ENCODE results near the gene ACADS. TPM values are rescaled to one million over a fixed set of nuclear protein-coding genes. Genes with fewer than 3 reads are reported as not detected.

Gene ACADS
- total and polyA plus RNA-seq, 2 of the 8 experiments (the other 6 are each of a cell fraction or from before 2014, with no cell fraction given), result 4.9 to 7.5 TPM

- H4K91ac ChIP-seq (replicated peaks; ENCODE audit: insufficient read length, low read length), result no peak overlapping the region
- H3K36me3 ChIP-seq (ENCODE audit: control insufficient read depth in 2 of 4, insufficient read depth in 4 of 4, low read length in 3 of 4), result peaks cover 0 to under 1% (median 0%) of the 10 kb centered on the region in 4 experiments; a peak in 3 of 8 replicates
- no peak overlapping the region for H2BK20ac ChIP-seq (ENCODE audit: low read length)
- no peak for TF ChIP-seq BCL11A (IDR thresholded peaks at IDR 0.05; ENCODE audit: low read depth in 2 of 2, low read length in 2 of 2)
- no peak for TF ChIP-seq POU5F1 (IDR thresholded peaks at IDR 0.05; ENCODE audit: low read depth, low read length)
- no peak for TF ChIP-seq EP300 (IDR thresholded peaks at IDR 0.05; ENCODE audit: borderline replicate concordance in 1 of 2, low read depth in 2 of 2, low read length in 2 of 2)
- TF ChIP-seq HDAC6 (IDR thresholded peaks at IDR 0.05; ENCODE audit: low read depth, low read length), result no peak
- TF ChIP-seq TEAD4 (IDR thresholded peaks at IDR 0.05; ENCODE audit: low read depth, low read length), result no peak
- no peak for TF ChIP-seq TAF1 (IDR thresholded peaks at IDR 0.05; ENCODE audit: low read depth, low read length)
- TF ChIP-seq SIRT6 (IDR thresholded peaks at IDR 0.05; ENCODE audit: low read length), result no peak
- no peak for TF ChIP-seq SIX5 (IDR thresholded peaks at IDR 0.05; ENCODE audit: low read depth, low read length)
- TF ChIP-seq SP1 (IDR thresholded peaks at IDR 0.05; ENCODE audit: low read depth, low read length), result no peak
- FAIRE-seq (no peak), DNase-seq (ENCODE audit: low read depth in 1 of 2, low spot score in 2 of 2) (no peak)
- no peak overlapping the region for H2BK15ac ChIP-seq (ENCODE audit: low read length)
- no peak overlapping the region for H3K23ac ChIP-seq (ENCODE audit: insufficient read length)
- no peaks in the 10 kb centered on the region for H3K79me1 ChIP-seq (ENCODE audit: low read depth, low read length)
- H3K4me3 ChIP-seq (ENCODE audit: extremely low read depth in 1 of 4, insufficient read depth in 2 of 4, low read depth in 3 of 4, low read length in 4 of 4), result no peak overlapping the region
- no peak overlapping the region for H4K8ac ChIP-seq (ENCODE audit: extremely low read depth, insufficient read depth, low read length)
- WGBS, 2 experiments (ENCODE audit: extremely low coverage in 1 of 2, insufficient coverage in 1 of 2, insufficient read length in 1 of 2, insufficient replicate concordance in 2 of 2, low coverage in 1 of 2, low lambda C conversion rate in 2 of 2, missing lambda C conversion rate in 1 of 2), result 85% methylated on average over 7 of the region's 7 CpGs; no CpG with 5 or more reads in 1 of the 2 experiments
- H4K20me1 ChIP-seq (replicated peaks in 1 of 2; ENCODE audit: control insufficient read depth in 1 of 2, insufficient read depth in 2 of 2, low read length in 2 of 2), result peaks cover 0 to 1% of the 10 kb centered on the region in 2 experiments
- no peak overlapping the region for H2AK5ac ChIP-seq (ENCODE audit: low read depth, low read length)
- CTCF ChIA-PET (ENCODE audit: partially characterized antibody), result interaction anchor here (0.8 to 1.4 kb wide), 3 partner anchors 13 to 24 kb away, joined by 3 to 5 read pairs (median 4); no protein-coding TSS in a partner anchor
- no peak overlapping the region for H2BK120ac ChIP-seq (replicated peaks; ENCODE audit: low read depth, low read length)
- H3K4ac ChIP-seq (replicated peaks; ENCODE audit: insufficient read length, low read depth, low read length), result no peak overlapping the region
- POLR2A ChIA-PET (ENCODE audit: partially characterized antibody), result no interaction called here
- no peak overlapping the region for H3K18ac ChIP-seq (ENCODE audit: extremely low read depth, low read length)
- H3K4me1 ChIP-seq (replicated peaks in 1 of 4; ENCODE audit: control insufficient read depth in 3 of 4, insufficient read depth in 4 of 4, low read length in 3 of 4), result peaks cover 0 to 3% (median 0%) of the 10 kb centered on the region in 4 experiments; a peak in 1 of 7 replicates
- H2BK12ac ChIP-seq (ENCODE audit: low read depth, low read length), result no peak overlapping the region
- no peaks in the 10 kb centered on the region for H3K23me2 ChIP-seq (ENCODE audit: low read depth, low read length)
- H3K14ac ChIP-seq (ENCODE audit: insufficient read length), result no peak overlapping the region
- no peaks in the 10 kb centered on the region for H3K9me3 ChIP-seq (ENCODE audit: insufficient read depth in 2 of 2, low read depth in 1 of 2, low read length in 1 of 2)
- H4K5ac ChIP-seq (ENCODE audit: insufficient read length, low read depth, low read length), result no peak overlapping the region
- no peak overlapping the region for H3K56ac ChIP-seq (replicated peaks; ENCODE audit: insufficient read length, low read depth, low read length)
- no peaks in the 10 kb centered on the region for H3K79me2 ChIP-seq (ENCODE audit: control insufficient read depth in 1 of 2, insufficient read depth in 2 of 2, low read length in 2 of 2)
- no peak overlapping the region for H3K9ac ChIP-seq (replicated peaks in 1 of 4; ENCODE audit: extremely low read depth in 1 of 4, low read depth in 3 of 4, low read length in 3 of 4)
- no peak overlapping the region for H3K27ac ChIP-seq (ENCODE audit: low read depth, low read length)
- H3K4me2 ChIP-seq (ENCODE audit: insufficient read depth in 1 of 2, low read depth in 2 of 2, low read length in 2 of 2), result no peak overlapping the region
- no peak overlapping the region; the same call in 1 of the 2 replicates for H2BK5ac ChIP-seq (ENCODE audit: low read depth, low read length)
- H3K27me3 ChIP-seq (replicated peaks in 1 of 4; ENCODE audit: control insufficient read depth in 3 of 4, extremely low read depth in 1 of 4, insufficient read depth in 3 of 4, low read length in 3 of 4), result no peaks in the 10 kb centered on the region
- H2AFZ ChIP-seq (ENCODE audit: low read length), result no peak overlapping the region
These were observed 48.7 kb downstream of the ACADS start for GRCh38 chr12:120774169-120774916.
